ENCODE results near the gene CALML3.

CALML3 gene

DNA sequence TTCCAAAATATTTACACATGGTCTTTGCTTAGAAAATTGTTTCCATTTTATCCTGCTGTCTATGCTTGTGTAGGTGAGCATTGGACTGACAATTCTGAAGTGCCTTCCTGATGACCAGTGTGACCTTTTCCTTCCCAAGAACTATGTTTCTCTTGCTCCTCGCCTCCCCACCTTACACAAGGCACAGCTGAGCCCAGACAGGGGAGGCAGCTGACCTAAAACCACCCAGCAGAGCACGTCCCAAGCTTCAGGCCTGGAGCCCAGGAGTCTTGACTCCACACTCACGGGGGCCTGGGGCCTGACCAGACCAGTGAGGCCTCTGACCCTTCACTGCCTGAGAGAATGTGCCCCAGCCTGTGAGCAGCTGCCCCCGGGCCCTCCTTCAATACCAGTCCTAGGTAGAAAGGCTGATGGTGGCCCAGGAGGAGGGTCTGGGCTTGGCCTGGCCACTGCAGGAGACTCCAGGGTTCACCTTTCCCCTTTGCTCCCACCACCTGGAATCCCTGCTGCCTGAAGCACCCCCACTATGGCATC, 32.4 kb upstream of the CALML3 start:
- no peak for DNase-seq

DNA sequence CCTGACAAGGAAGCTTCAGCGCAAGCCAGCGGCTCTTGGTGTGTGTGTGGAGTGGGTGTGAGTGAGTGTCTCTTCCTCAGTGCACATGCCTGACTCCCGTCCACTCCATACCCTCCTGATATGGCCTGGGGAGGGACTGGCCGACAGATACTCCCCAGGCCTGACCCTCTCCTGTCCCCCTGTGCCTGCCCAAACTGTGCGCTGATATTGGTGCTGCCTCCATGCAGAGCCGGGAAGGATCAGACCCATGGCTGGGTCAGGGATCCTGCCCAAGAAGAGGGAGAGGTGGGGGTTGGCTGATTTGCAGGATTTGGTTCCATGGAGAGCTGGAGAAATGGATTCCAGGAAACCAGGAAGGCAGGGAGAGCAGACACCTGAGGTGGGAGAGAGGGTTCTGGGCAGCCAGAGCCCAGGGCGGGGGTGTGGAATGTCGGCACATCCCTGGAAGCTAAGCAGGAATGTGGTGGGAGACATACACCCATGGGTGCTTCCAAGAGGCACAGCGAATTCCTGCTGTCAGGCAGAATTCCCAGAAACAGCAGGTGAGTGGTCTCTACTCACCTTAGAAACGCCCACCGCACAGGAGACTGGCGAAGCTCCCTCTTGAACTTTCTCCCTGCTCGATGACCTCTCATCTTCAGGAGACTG, 31.7 kb upstream of the CALML3 start:
- no peak for DNase-seq

DNA sequence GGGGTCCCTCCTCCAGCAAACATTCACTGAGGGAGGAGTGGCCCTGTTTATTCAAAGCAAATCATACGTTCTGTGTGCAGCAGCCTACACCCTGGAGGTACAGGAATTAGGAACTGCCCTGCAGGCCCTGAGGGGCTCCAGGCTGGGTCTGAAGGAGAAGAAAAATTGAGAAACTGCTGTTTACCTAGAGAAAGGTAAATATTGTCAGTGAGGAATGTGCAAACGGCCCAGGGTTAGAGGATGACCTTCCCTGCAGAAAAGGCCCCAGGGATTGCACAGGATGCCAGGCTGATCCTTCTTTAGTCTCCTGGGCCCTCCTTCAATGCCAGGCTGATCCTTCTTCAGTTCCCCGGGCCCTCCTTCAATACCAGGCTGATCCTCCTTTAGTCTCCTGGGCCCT, 31.1 kb upstream of the CALML3 start:
- no peak for DNase-seq

DNA sequence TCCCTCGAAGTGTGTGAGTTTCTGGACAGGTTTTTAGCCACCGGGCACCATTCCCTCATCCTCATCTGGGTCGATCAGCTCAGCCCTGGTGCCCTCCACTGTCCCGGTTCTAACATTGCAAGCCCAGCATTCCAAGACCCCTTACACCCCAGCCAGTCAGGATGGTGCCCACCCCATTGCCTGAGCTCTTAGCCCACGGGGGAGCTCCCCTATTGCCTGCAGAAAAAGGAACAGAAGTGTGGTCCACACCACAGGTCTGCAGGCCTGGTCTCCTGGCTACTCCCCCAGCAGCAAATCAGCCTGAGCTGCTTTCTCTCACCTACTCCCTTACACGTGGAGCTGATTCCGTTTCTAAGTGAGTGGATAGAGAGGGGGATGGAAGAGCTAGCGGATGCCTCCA, 30.1 kb upstream of the CALML3 start:
- DNase-seq, result no peak

DNA sequence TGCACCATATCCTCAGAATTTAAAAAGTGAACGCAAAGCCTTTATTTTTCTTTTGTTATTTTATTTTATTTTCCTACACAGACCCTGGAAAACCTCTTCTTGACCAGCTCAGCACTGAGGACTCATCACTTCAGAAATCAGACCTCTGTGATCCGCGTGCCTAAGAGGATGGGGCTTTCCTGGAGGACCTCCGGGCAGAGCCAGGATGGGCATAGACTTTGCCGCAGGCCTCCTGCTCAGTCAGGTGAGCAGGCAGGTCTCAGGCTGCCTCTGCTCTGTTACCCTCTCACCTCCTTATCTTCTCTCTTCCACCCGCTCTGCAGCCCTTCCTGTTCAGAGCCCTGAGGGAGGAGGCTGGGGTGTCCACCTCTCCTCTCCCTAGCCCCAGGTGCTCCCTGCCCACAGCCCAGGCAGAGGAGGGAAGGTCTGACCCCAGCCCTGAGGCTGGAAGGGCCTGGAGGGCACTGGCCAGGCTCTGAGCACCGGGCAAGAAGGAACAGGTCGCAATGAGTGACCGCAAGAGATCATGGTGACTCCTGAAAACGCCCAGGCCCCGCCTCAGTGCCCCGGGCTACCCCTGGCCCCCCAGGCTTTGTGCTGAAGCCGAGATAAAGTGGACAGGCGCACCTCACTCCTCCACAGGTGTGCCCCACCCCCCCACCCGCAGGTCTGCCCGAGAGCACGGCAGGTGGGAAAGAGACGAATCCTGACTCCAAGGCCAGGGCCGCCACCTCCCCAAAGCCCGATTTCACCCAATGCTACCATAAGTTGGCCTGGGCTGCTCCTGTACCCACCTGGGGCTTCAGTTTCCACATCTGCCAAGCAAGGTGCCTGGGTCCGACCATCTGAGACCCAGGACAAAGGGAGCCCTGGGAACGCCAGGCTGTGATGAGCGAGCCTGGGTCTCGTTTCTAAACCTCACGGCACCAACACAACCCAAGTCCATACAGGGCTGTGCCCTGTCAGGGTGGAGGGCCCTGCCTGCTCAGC, 28.2 kb upstream of the CALML3 start:
- no peak for DNase-seq

DNA sequence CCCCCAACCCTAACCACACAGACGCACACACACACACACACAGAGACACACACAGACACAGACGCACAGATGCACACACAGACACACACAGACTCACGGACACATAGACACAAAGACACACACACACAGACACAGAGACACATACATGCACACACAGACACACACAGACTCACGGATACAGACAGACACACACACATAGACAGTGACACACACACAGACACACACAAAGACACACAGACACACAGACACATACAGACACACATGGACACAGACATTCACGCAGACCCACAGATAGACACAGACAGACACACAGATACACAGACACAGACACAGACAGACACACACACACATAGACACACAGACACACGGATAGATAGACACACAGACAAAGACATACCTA, 27.5 kb upstream of the CALML3 start:
- no peak for DNase-seq

DNA sequence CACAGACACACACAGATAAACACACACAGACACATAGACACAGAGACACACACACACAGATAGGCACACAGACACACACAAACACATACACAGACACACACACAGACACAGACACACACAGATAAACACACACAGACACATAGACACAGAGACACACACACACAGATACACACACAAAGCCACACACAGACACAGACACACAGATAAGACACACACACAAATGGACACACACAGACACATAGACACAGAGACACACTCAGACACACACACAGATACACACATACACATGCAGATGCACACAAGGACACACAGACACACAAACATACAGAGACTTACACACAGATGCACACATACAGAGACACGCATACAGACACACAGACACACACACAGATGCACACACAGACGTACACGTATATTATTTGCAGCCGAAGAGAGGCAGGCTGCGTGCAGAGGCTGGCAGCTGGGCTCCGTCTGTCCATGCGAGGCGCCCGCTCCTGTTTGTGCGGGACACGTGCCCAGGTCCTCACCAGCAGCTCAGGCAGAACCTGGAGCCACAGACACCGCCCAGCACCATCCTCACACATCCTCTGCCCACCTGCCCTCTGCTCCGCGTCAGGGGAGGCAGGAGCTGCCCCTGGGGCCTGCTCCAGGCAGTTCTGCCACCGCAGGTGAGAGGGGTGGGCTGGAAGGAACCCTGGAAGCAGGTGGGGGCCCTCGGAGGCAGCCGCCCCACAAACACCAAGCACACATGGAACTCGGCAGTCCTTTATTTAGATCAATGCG, 26.6 kb upstream of the CALML3 start:
- DNase-seq, result no peak

DNA sequence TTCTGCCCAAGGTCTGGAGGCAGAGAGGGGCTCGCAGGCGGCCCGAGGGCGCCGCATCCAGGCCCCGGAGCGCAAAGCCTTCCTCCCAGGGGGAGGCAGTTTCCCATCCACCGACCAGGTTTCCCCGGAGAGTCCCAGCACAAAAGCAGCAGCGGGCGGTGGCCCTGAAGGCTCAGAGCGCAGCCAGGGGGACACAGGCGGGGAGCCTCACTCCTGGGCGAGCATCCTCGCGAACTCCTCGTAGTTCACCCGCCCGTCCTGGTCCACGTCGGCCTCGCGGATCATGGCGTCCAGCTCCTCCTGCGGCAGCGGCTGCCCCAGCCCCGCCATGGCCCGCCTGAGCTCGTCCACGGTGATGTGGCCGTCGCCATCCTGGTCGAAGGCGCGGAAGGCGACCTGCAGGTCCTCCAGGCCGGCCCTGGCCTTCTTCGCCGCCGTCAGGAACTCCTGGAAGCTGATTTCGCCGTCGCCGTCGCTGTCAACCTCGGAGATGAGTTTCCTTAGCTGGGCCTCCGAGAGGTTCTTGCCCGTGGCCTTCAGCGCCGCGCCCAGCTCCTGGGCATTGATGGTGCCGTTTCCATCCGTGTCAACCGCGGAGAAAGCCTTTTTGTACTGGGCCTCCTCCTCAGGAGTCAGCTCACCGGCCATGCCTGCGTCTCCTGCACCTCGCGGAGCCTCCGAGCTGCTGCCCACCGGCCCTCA, 25.8 kb upstream of the CALML3 start:
- no peak for DNase-seq

DNA sequence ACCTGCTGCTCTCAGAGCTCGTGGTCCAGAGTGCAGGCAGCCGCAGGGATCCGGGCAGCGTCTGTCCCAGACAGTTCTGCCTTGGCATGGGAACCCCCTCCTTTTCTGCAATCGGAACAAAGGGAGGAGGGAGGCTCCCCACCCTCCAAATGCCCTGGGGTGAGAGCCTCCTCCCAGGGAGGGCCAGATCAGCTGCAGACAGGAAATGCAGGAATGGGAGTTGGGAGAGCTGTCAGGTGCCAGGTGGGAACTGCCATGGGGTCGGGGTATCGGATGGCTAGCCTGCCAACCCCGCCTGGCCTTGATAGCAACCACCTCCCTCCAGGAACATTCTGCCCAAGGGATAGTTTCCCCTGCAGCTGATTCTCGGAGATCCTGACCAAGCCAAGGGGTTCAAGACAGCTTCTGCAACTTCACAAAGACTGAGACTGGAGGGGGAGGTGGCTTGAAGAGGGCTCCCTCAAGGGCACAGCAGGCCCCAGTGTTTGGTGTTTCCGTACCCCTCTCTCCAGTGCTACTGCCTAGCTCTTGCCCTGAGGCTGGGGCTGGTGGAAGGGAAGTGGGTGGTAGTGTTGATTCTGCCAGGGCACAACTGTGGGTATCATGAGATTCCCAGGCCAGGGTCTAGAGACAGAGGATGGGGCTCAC, 25.1 kb upstream of the CALML3 start, which contains the start of gene CALML5:
CALML5 (minus strand) TSS at position 78 of the 648 bp plus-strand sequence. CDS start 132 bp downstream, outside the sequence.
- no peak for DNase-seq

DNA sequence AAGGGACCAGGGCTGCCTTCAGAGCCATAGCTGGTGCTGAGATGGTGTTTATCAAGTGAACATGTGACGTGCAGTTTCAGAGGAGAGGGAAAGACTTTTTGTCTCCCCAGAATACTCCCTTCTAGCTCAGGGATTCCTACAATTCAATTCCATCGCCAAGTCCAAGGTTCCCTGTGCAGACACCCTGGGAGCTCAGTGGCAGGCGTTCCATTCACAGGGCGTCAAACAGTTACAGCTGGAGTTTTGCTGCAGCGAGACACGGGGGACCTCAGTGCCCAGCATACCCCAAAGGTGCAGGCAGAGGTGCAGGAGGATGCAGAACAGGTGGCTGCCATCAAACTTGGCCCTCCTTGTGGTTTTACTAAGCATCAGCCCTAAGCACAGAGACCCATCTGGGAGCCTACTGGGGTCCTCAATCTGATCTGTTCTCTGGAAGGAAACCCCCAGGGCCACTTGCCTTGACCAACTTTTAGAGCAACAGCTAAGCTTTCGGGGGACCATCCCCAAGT, 24.5 kb upstream of the CALML3 start:
- no peak for DNase-seq

DNA sequence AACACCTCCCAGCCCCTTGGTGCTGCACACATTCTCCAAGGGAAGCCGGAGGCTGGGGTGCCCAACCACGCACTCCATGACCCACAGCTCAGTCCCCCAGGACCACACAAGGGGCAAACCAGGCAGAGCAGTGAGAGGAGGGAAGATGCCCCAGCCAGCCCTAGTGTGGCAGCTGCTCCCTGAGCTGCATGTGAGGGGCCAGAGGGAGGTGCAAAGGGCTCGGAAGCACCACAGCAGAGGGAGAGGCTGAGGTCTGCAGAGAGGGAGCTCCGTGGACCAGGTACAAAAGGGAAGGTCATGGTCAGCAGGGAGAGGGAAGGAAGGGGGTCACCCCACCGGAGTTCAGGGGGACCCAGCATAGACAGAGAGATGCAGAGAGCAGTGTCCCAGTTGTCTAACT, 23.9 kb upstream of the CALML3 start:
- no peak for DNase-seq

DNA sequence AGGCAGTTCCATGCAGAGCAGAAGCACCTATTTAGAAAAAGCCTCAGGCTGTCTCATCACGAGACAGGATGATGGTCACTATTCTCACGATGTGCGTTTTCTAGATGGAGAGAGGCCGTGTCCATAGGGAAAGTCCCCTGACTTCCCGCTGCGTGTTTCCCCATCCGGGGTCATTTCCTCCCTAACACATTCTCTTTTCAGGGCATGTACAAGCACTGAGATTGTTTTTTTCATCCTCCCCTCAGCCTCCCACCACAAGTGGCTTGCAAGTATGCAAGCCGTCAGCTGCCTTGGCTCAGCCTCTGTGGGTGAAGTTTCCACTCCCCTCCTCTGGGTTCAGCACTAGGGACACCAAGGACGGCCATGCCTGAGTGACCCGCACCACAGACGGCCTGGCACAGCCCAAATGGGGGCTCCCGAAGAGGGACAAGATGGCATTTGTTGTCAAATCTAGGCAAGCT, 22.7 kb upstream of the CALML3 start:
- DNase-seq, result no peak

DNA sequence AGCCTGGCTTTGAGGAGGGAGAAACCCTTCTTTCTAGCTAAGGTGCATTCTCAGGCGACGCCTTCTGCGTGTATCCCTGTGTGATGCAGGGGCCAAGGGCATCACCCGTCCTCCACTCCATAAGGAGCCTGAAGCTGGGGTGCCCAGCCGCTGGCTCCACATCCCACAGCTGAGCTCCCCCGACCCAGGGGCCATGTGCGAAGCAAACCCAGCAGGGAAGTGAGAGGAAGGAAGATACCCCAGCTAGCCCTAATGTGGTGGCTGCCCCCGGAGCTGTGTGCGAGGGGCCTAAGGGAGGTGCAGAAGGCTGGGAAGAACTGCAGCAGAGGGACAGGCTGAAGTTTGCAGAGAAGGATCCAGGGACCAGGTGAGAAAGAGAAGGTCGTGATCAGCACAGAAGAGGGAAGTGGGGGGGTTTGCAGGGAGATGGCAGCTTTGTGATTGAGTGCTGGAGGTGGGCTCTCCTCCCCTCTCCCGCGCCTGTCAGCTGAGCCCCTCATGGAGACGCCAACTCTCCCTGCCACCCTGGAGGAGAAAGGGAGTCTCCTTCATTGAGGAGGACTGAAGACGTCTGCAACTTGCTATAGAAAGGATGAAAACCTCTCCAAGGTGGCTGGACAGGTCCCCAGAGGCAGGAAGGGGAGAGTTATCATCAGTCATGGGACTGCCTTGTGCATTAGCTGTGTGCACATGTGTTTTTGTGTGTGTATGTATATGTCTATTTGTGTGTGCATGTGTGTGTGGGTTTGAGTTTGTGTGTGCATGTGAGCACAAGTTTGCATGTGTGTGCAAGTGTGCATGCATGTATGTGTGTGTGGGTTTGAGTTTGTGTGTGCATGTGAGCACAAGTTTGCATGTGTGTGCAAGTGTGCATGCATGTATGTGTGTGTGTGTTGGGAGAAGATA, 21.9 kb upstream of the CALML3 start:
- DNase-seq, result no peak

DNA sequence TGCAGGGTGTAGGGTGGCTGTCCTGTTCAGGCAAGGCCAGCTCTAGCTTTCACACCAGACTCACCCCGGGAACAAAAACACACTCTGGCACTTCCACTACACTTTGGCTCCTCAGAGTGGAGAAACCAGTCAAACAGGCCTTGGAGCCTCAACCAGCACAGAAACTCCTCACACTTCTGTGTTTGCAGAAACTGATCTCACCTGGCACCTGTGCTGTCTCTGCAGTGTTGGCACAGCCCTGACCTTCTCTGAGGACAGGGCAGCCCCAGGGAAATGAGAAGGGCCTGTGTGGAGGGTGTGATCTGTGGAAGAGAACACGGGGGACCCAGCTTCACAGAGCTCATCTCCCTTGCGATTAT, 21.3 kb upstream of the CALML3 start:
- DNase-seq, result no peak

DNA sequence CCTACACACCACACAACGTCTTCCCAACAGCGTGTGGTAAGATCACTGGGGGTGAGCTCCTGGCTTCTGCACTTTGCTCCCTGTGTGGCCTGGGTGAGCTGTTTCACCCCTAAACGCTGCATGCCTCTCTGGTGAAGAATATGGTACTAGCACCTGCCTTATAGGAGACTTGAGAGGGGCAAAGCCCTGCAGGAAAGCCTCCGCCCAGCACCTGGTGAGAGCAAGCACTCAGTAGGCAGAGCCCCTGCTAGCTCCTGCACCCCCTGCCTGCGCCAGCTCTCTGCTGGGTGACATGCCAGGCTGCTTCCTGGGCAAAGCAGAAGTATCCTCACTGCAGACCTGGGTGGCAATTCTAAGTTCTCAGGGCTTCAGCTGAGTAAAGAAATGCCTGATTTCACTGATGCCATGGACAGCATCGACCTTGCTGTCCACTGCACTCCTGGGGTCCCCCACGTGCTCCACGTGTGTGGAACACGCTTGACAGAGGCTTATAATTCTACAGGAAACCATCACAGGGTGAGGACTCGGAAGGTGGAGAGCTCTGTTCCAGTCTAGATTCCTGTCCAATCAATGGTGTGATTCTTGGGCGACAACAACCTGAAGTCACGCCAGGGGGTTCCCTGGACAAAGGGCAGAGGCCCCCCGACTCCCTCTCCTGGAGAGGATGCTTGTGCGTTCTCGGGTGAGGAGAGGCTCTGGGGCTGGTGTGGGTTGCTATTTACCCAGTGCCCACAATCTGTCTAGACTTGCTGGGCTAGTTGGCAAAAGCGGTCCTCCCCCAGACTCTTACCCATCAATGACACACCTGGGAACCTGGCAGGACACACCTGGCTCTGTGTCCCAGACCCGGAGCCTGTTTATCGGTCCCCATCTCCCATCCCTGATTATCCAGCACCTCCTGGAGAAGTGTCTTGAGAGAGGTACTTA, 20.4 kb upstream of the CALML3 start:
- no peak for DNase-seq

DNA sequence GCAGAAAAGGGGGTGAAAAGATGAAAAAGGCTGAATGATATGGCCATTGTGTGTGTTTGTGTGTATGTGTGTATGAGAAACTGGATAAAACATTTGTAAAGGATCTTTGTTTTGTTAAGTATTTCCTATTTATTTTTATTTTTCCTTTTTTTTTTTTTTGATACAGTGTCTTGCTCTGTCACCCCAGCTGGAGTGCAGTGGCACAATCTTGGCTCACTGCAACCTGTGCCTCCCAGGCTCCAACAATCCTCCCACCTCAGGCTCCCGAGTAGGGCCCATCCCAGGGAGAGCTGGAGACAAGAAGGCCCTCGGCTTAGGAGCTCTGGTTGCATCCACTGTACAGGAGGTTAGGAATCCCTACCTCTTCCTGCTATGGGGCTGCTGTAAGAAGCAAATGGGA, 18.5 kb upstream of the CALML3 start:
- no peak for DNase-seq

DNA sequence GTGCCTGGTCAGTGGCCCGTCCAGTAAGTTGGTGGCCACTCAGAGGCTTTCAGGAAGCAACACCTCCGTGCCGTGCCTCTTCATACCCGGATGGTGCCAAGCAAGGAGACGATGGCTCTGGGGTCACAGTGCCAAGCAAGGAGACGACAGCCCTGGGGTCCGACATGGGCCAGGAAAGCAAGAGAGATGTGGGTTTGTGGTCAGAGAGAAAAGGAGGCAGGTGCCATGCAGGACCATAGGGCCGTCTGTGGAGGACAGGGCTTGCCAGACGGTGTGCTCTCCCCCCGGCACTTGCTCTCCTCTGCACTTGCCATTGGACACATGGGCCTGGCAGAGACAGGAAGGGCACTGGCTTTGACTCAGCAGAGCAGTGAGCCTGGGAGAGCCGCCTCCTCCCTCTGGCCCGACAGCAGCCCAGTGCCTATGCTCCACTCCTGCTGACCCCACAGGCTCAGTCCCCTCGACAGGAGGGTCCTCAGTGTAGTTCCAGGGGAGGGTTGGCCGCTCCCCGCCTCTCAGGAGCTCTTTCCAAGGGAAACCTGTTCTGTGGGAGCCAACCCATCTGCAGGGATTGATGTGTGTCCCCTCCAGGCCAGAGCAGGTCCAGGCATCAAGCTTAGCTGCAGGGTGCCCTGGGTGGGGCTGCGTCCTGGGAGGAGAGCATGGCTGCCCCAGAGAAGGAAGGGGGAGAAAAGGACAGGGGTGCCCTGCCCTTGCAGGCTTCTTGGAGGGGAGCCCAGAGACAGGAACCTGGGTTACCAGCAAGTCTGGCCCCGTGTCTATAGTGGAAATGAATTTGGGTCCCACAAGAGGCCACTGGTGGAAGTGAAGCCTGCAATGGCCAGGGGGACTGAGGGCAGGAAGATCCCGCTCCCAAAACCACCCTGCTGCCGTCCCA, 17.8 kb upstream of the CALML3 start:
- DNase-seq, result no peak

DNA sequence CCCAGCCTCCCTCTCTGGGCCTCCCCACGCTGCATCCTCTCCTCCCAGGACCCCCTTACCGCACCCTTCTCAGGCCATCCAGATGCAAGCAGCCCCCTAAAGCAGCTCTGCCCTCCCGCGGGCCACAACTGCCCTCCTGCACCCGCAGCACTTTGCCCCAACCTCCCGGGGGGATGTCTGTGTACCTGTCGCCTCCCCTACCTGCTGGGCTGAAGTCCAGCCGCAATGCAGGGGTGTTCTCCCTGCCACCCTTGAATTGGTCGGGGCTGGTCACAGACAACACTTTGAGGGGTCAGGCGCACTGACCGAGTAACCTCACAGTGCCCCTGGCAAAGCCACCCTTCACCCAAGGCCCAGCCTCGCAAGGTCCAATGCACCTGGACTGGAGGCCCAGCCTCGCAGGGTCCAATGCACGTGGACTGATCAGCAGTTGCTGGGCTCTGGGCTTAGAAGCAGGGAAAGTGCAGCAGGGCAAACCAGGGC, 17.1 kb upstream of the CALML3 start:
- DNase-seq, result no peak

Data from activated CD8-positive, alpha-beta memory T cell treated with anti-CD3 and anti-CD28 coated beads for 24 hours (primary cell).